NCI-H510A treated with DMSO at 0.1 percent for 48 hours (cell line): ENCODE data around the gene BHLHE40.
"Not testable (repeated sequence)": the region's sequence is repeated elsewhere in the genome, so short reads cannot be mapped to it uniquely, and the experiment has no call there.

Source experiments
- DNase-seq: peaks from one replicate; lab custom pipeline; 2025; lab: John Stamatoyannopoulos, UW

Gene BHLHE40

GRCh38 chr3:4961865-4962264 lies 17.4 kb upstream of the BHLHE40 start:
- DNase-seq, result not testable (repeated sequence)

DNA sequence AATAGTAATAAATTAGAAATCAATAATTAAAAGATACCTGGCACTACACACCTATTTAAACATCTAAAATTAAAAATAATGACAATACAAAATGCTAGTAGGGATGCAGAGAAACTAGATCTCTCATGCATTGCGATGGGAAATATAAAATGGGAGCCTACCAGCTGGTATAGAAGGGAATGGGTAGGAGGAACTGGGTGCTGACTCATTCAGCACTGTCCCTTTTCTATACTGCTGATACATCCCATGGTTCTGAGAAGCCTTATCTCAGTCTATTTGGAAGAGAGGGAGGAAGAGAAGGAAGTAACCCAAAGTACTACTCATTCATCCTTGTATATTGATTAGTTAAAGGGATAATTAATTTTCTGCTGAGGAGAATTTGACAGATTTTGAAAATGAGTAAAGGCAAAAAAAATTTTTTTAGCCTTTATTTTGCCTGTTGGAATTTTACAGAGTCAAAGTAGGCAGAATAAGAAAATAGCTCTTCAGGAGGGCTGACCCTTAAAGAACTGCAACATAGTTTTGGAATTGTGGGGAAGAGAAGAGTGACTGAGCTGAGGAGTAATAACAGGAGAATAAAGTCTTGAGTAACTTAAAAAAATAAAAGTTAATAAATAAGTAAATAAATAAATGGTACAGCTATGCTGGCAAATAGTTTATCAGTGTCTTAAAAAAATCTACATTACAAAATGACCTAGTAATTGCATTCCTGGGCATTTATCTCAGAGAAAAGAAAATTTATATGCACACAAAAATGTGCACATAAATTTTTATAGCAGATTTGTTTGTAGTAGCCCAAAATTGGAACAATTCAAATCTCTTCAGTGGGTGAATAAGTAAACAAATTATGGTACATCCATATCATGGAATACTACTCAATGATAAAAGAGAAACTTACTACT lies 15.3 kb upstream of the BHLHE40 start:
- no peak for DNase-seq

GRCh38 chr3:4966006-4966405 lies 13.2 kb upstream of the BHLHE40 start:
- not testable (repeated sequence) for DNase-seq

DNA sequence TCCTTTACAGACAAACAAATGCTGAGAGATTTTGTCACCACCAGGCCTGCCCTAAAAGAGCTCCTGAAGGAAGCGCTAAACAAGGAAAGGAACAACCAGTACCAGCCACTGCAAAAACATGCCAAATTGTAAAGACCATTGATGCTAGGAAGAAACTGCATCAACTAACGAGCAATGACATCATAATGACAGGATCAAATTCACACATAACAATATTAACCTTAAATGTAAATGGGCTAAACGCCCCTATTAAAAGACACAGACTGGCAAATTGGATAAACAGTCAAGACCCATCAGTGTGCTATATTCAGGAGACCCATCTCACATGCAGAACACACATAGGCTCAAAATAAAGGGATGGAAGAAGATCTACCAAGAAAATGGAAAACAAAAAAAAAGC lies 11.6 kb upstream of the BHLHE40 start:
- not testable (repeated sequence) for DNase-seq

GRCh38 chr3:4971437-4971836 lies 7.8 kb upstream of the BHLHE40 start:
- not testable (repeated sequence) for DNase-seq

DNA sequence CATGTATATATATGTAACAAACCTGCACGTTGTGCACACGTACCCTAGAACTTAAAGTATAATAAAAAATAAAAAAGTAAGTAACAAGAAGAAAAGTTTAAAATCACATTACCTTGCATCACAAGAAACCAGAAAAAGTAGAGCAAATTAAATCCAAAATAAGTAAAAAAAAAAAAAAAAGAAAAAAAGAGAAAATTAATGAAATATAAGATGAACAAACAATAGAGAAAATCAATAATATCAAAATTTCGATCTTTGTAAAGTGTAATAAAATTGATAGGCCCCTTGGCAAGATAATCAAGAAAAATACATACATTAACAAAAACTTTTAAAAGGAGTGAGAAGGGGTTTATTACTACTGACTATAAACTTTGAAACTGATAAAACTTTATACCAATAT lies 7.4 kb upstream of the BHLHE40 start:
- DNase-seq, result no peak

- no peak for DNase-seq
Measured at GRCh38 chr3:4972652-4973643, 6.3 kb upstream of the BHLHE40 start.

DNA sequence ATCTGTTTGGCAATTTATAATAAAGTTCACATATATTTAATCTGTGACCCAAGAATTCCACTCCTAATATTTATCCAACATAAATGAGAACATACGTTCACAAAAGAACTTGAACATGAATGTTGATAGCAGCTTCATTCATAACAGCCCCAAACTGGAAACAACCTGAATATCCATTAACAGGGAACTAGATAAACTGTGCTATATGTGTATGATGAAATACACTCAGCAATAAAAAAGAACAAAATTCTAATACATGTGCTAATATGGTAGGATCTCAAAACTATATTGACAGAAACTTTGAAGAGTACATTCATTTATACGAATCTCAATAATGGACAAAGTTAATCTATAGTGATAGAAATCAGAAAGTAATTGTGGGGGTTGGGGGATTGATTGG lies 5.1 kb upstream of the BHLHE40 start:
- DNase-seq, result no peak

DNA sequence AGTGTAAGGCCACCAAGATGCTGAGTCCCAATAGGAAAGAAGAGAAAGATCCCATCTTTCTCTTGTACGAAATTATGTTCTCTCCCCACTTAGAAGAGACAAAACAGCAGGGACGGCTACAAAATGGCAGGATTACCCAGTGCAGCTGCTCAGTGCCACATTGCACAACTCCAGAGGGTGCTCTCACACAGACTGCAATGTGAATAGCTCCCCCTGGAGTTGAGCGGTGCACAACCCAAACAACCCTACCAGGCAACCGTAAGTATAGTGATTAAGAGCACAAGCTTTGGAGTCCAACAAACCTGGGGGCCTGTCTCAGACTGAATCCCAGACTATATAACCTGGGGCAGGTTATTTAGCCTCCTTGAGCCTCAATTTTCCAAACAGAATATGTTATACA lies 3.1 kb upstream of the BHLHE40 start:
- DNase-seq, result peak; percentile 10

GRCh38 chr3:4977001-4977852 lies 2.0 kb upstream of the BHLHE40 start:
- DNase-seq, result no peak

DNA sequence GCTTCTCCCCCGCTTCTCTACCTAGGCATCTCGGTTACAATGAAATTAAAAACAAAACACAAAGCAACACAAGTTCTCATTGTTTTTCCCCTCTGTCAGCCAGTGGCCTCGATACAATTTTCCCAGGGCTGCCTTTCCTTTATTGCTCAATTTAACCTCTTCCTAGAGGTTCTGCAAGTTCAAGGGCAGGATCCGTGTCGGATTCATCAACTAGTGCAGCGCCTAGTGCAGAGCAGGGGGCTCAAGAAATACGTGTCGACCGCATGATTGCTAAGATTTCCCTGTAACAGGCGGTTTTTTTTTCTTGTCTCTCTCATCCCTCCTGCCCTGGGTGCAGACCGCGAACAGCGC lies 1.4 kb upstream of the BHLHE40 start:
- no peak for DNase-seq

DNA sequence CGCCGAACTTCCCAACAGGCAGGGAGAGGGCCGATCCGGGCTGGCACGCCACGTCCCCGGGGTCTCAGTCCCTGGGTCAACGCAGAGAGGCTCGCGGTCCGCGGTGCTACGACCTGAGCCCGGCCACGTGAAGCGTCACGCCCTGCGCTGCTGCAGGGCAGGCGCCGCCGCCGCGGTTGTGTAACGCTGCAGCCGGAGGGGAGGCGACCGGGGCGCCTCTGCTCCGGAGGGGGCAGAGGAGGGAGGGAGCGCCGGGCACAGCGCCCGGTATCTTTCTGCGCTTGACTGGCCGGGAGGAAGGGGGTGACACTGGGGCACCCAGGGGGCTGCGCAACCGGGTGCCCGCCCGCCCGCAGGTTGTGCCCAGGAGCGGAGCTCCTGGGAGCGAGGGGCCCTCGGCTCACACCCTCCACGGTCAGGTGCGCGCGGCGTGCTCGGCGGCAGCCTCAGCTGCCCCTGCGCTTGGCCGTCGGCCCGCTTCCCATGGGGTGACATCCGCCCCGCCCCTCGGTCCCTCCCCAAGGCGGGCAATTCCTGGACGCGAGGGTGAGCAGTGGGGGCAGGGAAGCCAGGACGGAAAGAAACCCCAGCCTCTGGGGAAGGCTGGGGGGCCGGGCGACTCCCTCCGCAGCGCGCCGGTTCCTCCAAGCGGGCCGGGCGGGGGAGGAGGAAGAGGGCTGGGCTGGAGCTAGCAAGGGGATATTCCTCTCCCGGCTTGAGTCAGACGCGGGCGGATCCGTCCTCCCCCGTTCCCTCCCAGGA lies 852 bp upstream of the BHLHE40 start:
- peak; percentile 66 for DNase-seq

- DNase-seq, result peak; percentile 51
Measured at GRCh38 chr3:4978966-4979427, 240 bp upstream of the BHLHE40 start.

- peak; percentile 76 for DNase-seq
Measured at GRCh38 chr3:4980229-4981203, 1.3 kb downstream of the BHLHE40 start.

DNA sequence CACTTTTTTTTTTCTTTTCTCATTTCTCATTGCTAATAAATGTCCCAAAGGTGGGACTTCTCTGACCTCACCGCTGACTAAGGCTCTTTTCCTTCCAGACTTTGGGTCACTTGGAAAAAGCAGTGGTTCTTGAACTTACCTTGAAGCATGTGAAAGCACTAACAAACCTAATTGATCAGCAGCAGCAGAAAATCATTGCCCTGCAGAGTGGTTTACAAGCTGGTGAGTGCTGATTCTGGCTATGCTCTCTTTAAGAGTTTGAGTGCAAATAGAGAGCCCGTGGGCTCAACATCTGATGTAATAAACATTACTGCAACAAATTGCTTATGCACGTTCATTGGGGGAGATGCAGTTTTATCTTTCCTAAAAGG lies 2.0 kb downstream of the BHLHE40 start:
- no peak for DNase-seq

- DNase-seq, result no peak
Measured at GRCh38 chr3:4981665-4982494, 2.6 kb downstream of the BHLHE40 start.

- DNase-seq, result no peak
Measured at GRCh38 chr3:4982773-4983738, 3.8 kb downstream of the BHLHE40 start.
